ENCODE measurements around the gene ITPKC. TPM values are rescaled to one million over a fixed set of nuclear protein-coding genes. Genes with fewer than 3 reads are reported as not detected.

The ITPKC gene
- total and polyA plus RNA-seq, 2 of the 13 experiments (the other 11 are each of a cell fraction or from before 2014, with no cell fraction given) = 6.9 to 11.2 TPM

DNA sequence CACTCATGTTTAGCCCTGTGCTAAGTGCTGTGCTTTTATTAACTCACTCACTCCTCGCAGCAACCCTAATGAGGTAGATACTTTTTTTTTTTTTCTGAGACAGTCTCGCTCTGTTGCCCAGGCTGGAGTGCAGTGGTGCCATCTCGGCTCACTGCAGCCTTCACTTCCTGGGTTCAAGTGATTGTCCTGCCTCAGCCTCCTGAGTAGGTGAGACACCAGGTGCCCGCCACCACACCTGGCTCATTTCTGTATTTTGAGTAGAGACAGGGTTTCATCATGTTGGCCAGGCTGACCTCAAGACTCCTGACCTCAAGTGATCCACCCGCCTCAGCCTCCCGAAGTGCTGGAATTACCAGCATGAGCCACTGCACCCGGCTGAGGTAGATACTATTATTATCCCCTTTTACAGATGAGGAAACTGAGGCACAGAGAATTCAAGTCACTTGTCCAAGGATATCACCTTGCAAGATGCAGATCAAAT lies 2.5 kb downstream of the ITPKC start:
- CTCF ChIA-PET (ENCODE audit: low intra/inter-chr PET ratio, low total read pairs) = no interaction called here
- in situ Hi-C loops (cut with HindIII; ENCODE audit: extremely low pct_ligation_motif_present, low pct_unique_long_range_greater_than_20kb) = loop anchor here (5.0 kb wide), 1 partner anchor 33 kb away; the partner anchor contains the start of genes ACTMAP and SNRPA
- no peak for TF ChIP-seq MIXL1 (CRISPR knock-in tag; IDR thresholded peaks at IDR 0.05)
- no peak for TF ChIP-seq NR2F2 (IDR thresholded peaks at IDR 0.05; ENCODE audit: borderline replicate concordance, low read depth)
- TF ChIP-seq, protein P1, sequence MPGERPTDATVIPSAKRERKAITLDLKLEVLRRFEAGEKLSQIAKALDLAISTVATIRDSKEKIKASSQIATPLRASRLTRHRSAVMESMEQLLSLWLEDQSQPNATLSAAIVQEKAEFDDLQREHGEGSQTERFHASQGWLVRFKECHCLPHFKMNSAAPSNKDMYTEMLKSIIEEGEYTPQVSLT (CRISPR knock-in tag; IDR thresholded peaks at IDR 0.05; ENCODE audit: borderline replicate concordance, low read depth) = no peak
- TF ChIP-seq, protein P2, sequence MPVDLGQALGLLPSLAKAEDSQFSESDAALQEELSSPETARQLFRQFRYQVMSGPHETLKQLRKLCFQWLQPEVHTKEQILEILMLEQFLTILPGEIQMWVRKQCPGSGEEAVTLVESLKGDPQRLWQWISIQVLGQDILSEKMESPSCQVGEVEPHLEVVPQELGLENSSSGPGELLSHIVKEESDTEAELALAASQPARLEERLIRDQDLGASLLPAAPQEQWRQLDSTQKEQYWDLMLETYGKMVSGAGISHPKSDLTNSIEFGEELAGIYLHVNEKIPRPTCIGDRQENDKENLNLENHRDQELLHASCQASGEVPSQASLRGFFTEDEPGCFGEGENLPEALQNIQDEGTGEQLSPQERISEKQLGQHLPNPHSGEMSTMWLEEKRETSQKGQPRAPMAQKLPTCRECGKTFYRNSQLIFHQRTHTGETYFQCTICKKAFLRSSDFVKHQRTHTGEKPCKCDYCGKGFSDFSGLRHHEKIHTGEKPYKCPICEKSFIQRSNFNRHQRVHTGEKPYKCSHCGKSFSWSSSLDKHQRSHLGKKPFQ (CRISPR knock-in tag; IDR thresholded peaks at IDR 0.05; ENCODE audit: insufficient replicate concordance) = no peak
- no peak for TF ChIP-seq SOX6 (IDR thresholded peaks at IDR 0.05)
- TF ChIP-seq SOX6 (CRISPR knock-in tag; IDR thresholded peaks at IDR 0.05) = no peak
- no peak for TF ChIP-seq KDM5B (CRISPR knock-in tag; IDR thresholded peaks at IDR 0.05; ENCODE audit: borderline replicate concordance)
- TF ChIP-seq, protein P3, sequence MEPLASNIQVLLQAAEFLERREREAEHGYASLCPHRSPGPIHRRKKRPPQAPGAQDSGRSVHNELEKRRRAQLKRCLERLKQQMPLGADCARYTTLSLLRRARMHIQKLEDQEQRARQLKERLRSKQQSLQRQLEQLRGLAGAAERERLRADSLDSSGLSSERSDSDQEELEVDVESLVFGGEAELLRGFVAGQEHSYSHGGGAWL (CRISPR knock-in tag; IDR thresholded peaks at IDR 0.05) = no peak
- TF ChIP-seq, protein P4, sequence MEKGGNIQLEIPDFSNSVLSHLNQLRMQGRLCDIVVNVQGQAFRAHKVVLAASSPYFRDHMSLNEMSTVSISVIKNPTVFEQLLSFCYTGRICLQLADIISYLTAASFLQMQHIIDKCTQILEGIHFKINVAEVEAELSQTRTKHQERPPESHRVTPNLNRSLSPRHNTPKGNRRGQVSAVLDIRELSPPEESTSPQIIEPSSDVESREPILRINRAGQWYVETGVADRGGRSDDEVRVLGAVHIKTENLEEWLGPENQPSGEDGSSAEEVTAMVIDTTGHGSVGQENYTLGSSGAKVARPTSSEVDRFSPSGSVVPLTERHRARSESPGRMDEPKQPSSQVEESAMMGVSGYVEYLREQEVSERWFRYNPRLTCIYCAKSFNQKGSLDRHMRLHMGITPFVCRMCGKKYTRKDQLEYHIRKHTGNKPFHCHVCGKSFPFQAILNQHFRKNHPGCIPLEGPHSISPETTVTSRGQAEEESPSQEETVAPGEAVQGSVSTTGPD (CRISPR knock-in tag; IDR thresholded peaks at IDR 0.05) = no peak
- TF ChIP-seq ZNF317 (CRISPR knock-in tag; IDR thresholded peaks at IDR 0.05) = no peak
- TF ChIP-seq SCMH1 (CRISPR knock-in tag; IDR thresholded peaks at IDR 0.05; ENCODE audit: borderline replicate concordance) = no peak
- TF ChIP-seq, protein P5, sequence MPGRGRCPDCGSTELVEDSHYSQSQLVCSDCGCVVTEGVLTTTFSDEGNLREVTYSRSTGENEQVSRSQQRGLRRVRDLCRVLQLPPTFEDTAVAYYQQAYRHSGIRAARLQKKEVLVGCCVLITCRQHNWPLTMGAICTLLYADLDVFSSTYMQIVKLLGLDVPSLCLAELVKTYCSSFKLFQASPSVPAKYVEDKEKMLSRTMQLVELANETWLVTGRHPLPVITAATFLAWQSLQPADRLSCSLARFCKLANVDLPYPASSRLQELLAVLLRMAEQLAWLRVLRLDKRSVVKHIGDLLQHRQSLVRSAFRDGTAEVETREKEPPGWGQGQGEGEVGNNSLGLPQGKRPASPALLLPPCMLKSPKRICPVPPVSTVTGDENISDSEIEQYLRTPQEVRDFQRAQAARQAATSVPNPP (CRISPR knock-in tag; IDR thresholded peaks at IDR 0.05) = no peak
- TF ChIP-seq ARNTL (CRISPR knock-in tag; IDR thresholded peaks at IDR 0.05) = no peak
- TF ChIP-seq HOXA7 (CRISPR knock-in tag; IDR thresholded peaks at IDR 0.05) = no peak
- TF ChIP-seq REL (CRISPR knock-in tag; conservative IDR thresholded peaks at IDR 0.05) = no peak
- TF ChIP-seq ZNF776 (CRISPR knock-in tag; IDR thresholded peaks at IDR 0.05) = no peak
- no peak for TF ChIP-seq PAWR (CRISPR knock-in tag; IDR thresholded peaks at IDR 0.05; ENCODE audit: borderline replicate concordance)
- TF ChIP-seq, protein P6, sequence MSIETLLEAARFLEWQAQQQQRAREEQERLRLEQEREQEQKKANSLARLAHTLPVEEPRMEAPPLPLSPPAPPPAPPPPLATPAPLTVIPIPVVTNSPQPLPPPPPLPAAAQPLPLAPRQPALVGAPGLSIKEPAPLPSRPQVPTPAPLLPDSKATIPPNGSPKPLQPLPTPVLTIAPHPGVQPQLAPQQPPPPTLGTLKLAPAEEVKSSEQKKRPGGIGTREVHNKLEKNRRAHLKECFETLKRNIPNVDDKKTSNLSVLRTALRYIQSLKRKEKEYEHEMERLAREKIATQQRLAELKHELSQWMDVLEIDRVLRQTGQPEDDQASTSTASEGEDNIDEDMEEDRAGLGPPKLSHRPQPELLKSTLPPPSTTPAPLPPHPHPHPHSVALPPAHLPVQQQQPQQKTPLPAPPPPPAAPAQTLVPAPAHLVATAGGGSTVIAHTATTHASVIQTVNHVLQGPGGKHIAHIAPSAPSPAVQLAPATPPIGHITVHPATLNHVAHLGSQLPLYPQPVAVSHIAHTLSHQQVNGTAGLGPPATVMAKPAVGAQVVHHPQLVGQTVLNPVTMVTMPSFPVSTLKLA (IDR thresholded peaks at IDR 0.05) = no peak
- TF ChIP-seq ADNP (CRISPR knock-in tag; IDR thresholded peaks at IDR 0.05) = no peak

More for the DNA sequence above, 2.5 kb downstream of the ITPKC start:
- Histone ChIP-seq H4K20me1 (ENCODE audit: insufficient read depth, low read length) (0 out of 2 replicates have a peak, but pooled peaks cover 4% of the 10 kb centered on the region), H3K27ac (ENCODE audit: extremely low read length, insufficient read depth, low read length) (peak overlapping the region; percentile 95), H3K9me3 (ENCODE audit: low read length) (no peaks in the 10 kb centered on the region), H2AFZ (ENCODE audit: low read length) (no peak overlapping the region), H3K36me3 (replicated peaks in 1 of 2; ENCODE audit: control insufficient read depth in 1 of 2, insufficient read depth in 2 of 2, low read length in 2 of 2) (peaks cover 4 to 19% of the 10 kb centered on the region in 2 experiments; a peak in 4 of 5 replicates), H3K9ac (ENCODE audit: insufficient read depth, low read depth, low read length) (peak overlapping the region; percentile 96), H3K27me3 (ENCODE audit: control insufficient read depth in 1 of 2, insufficient read depth in 2 of 2, low read length in 2 of 2) (no peaks in the 10 kb centered on the region; a peak in 1 of 5 replicates), H3K4me2 (ENCODE audit: low read depth, low read length) (peak overlapping the region; percentile 94), H3K4me1 (ENCODE audit: insufficient read depth, low read length) (peaks cover 48% of the 10 kb centered on the region), H3K4me3 (replicated peaks in 1 of 3; ENCODE audit: insufficient read depth in 1 of 3, low read depth in 2 of 3, low read length in 3 of 3) (peak overlapping the region; percentile 90 to 99 (median 92)), H3K79me2 (ENCODE audit: insufficient read depth, low read length) (peaks cover 57% of the 10 kb centered on the region)
- ATAC-seq = no peak
- POLR2A ChIA-PET = interaction anchor here (0.8 to 1.5 kb wide), 9 partner anchors 12 to 58 kb away, joined by 3 to 14 read pairs (median 4); partner anchors contain the start of genes ACTMAP, RAB4B and SNRPA
- intact Hi-C loops (cut with micrococcal nuclease; ENCODE audit: unreplicated experiment) = loop anchor here (2.0 to 5.0 kb wide), 2 partner anchors 31 to 88 kb away; partner anchors contain the start of genes ACTMAP and SNRPA
- BruUV-seq (replicated peaks) = no TSS peak
- FAIRE-seq = no peak
- WGBS (ENCODE audit: low lambda C conversion rate) = 22% methylated on average over 7 of the region's 7 CpGs
- DNase-seq (ENCODE audit: low spot score) = no peak

All from HepG2 (cell line).